ENCODE data around the gene NAGS. TPM values are rescaled to one million over a fixed set of nuclear protein-coding genes. Genes with fewer than 3 reads are reported as not detected.
"Not testable (repeated sequence)": the region's sequence is repeated elsewhere in the genome, so short reads cannot be mapped to it uniquely, and the experiment has no call there.

Gene NAGS, protein sequence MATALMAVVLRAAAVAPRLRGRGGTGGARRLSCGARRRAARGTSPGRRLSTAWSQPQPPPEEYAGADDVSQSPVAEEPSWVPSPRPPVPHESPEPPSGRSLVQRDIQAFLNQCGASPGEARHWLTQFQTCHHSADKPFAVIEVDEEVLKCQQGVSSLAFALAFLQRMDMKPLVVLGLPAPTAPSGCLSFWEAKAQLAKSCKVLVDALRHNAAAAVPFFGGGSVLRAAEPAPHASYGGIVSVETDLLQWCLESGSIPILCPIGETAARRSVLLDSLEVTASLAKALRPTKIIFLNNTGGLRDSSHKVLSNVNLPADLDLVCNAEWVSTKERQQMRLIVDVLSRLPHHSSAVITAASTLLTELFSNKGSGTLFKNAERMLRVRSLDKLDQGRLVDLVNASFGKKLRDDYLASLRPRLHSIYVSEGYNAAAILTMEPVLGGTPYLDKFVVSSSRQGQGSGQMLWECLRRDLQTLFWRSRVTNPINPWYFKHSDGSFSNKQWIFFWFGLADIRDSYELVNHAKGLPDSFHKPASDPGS
- polyA plus RNA-seq (ENCODE audit: insufficient read length in 3 of 3) = 1 to 10 TPM; 2.7 to 7.1 (median 3.3) TPM
- long read RNA-seq, donor 1 = 0 reads
- long read RNA-seq, donor 2 = 0 reads
- long read RNA-seq, donor 3, partial matches to known transcripts = 0 of 1 reads
- long read RNA-seq, donor 3, other reads (novel, unspliced or antisense) = 0 of 1 reads
- long read RNA-seq, donor 4 = 0 reads
- long read RNA-seq, donor 5 = 0 reads
- long read RNA-seq, donor 6 = 0 reads
- long read RNA-seq, donor 7 = 0 reads
- long read RNA-seq, donor 8 = 0 reads
- long read RNA-seq, donor 9 = 0 reads
- long read RNA-seq, donor 10, partial matches to known transcripts = 5 of 5 reads
- long read RNA-seq, donor 10, other reads (novel, unspliced or antisense) = 0 of 5 reads
- long read RNA-seq, donor 11, partial matches to known transcripts = 0 of 1 reads
- long read RNA-seq, donor 11, other reads (novel, unspliced or antisense) = 0 of 1 reads
- long read RNA-seq, donor 12, partial matches to known transcripts = 0 of 35 reads
- long read RNA-seq, donor 12, other reads (novel, unspliced or antisense) = 35 of 35 reads
- long read RNA-seq, donor 13 = 0 reads
- long read RNA-seq, donor 14, partial matches to known transcripts = 0 of 1 reads
- long read RNA-seq, donor 14, other reads (novel, unspliced or antisense) = 0 of 1 reads
- long read RNA-seq, donor 15 = 0 reads
- long read RNA-seq, donor 16 = 0 reads

DNA sequence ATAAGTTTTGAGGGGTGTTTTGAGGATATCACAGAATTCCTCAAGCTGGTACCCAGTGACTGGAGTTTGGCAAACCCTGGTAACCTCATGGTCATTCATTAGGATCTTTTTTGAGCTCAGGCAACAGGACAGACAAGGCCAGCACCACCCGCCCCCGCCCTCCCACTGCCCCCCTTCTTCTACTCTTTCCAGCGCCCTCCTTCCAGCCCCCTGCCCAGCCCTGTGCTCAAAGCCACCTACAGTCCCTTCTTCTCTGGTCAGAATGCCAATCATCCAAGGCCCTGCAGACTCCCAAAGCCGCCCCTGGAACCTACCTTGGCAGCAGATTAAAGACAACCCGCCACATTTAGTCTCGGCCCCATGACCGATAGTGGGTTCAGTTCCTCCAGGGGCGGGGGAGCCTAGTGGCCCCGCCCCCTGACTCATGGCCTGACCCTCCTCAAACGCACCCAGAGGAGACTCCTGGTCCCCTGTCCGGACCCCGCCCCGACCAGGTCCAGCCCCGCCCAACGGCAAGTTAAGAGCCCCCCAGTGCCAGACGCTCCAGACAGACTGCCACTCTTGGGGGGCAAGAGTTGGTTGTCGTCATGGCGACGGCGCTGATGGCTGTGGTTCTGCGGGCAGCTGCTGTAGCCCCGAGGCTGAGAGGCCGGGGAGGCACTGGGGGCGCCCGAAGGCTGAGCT lies at the start of gene NAGS:
NAGS (plus strand) TSS at position 546 of the 684 bp plus-strand sequence; CDS start at position 588, 42 bp downstream.
- no peak for DNase-seq (ENCODE audit: extremely low read depth in 1 of 11, low read depth in 9 of 11, low spot score in 4 of 11)

DNA sequence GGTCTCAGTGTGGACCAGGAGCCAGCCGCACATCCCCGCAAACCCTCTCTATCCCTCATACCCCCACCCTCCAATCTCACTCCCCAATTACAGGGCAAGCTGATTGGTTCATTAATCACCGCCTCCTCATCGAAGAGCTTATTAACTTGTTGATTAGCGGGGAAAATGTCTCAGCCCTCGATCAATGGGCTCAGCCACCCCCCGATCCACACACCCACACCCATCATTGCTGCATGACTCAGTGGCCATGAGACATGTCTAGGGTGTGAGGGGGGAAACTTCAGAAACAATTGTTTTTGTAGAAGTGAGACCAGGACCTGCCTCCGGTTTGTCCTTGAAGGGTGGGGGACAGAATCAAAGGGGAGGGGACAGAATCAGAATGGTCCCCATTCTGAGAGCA lies 48.2 kb upstream of the NAGS start:
- no peak for DNase-seq (ENCODE audit: extremely low read depth in 1 of 11, low read depth in 9 of 11, low spot score in 4 of 11)

DNA sequence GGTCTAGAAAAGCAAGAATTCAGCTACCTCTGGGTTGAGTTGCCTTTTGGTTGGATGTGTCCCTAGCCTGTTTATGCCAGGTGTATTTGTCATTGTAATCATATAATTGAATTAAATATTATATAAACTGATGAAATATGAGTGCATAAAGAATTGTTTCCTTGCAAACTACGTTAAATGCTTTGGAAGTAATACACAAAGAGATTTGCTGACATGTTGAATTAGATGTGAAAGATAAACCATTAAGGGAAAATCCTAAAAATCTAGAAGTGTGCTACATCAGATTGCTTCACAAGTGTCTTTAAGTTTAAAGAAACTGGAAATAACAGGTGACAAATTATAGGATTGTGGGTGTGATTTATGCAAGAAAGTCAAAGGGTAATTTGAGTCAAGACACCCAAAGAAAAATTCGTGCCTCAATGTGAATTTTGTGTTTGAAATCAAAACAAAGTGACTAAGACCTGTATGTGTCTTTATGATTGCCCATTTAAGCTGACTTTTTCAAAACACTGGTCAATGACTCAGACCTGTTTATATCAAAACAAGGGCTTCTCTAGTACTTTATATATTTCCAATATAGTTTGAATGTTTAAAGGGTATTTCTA lies 45.6 kb upstream of the NAGS start:
- DNase-seq (ENCODE audit: extremely low read depth in 1 of 11, low read depth in 9 of 11, low spot score in 4 of 11) = no peak

DNA sequence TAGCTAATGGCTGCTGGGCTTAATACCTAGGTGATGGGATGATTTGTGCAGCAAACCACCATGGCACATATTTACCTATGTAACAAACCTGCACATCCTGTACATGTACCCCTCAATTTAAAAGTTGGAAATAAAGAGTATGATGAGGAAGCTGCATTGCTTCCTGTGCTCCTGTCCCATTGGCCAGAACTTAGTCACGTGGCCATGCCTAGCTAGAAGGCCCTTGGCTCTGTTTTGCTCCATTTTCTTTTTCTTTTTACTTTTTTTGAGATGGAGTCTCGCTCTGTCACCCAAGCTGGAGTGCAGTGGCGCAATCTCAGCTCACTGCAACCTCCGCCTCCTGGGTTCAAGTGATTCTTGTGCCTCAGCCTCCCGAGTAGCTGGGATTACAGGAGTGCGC lies 43.1 kb upstream of the NAGS start:
- not testable (repeated sequence) for DNase-seq (ENCODE audit: extremely low read depth in 1 of 11, low read depth in 9 of 11, low spot score in 4 of 11)

DNA sequence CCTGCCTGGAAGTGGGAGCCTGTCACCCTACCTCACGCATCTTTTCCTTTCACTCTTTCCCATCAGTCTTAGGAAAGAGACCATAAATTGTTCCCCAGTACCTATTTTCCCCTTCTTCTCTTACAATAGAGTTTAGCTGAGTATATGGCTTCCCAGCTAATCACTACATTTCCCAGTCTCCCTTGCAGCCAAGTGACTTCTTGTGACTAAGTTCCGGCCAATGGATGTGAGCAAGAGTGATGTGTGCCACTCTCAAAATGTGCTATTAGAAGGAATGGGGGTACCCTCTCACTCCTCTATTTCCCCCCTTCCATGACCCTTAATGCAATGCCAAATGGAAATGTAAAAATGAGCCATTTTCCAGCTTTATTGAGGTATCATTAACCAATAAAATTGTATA lies 42.5 kb upstream of the NAGS start:
- no peak for DNase-seq (ENCODE audit: extremely low read depth in 1 of 11, low read depth in 9 of 11, low spot score in 4 of 11)

DNA sequence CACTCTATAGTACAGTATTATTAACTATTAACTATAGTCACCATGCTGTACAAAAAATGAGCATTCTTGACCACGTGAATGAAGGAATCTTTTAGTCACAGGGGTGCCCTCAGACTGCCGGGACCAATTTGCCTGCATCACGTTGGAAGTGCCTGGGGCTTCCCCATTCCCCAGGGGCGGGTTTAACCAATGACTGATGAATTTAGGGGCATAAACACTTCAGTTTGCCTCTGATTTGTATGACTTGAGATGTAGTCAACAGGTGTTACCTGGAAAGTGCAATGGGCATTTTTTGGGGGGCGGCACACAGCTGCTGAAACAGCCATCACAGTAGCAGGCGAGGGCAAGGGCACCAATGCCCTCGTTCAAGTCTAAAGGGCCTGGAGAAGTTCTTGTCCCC lies 41.9 kb upstream of the NAGS start:
- no peak for DNase-seq (ENCODE audit: extremely low read depth in 1 of 11, low read depth in 9 of 11, low spot score in 4 of 11)

DNA sequence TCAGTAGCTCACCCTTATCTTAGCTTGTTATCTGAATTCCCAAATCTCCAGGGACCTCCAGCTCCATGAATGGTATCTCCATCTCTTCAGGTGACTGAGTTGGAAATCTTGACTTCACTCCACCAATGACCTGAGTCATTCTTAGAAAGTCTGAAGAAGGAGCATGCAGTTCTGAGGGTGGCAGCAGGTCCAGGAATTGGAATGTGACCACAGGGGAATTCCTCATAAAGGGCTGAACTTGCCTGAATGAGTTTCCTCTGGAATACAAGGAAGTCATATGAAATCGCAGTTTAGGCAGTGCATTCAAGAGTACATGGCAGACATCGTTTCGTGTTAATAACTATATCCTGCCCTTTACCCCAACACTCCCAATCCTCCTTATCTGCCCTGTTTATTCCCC lies 38.1 kb upstream of the NAGS start:
- no peak for DNase-seq (ENCODE audit: extremely low read depth in 1 of 11, low read depth in 9 of 11, low spot score in 4 of 11)

DNA sequence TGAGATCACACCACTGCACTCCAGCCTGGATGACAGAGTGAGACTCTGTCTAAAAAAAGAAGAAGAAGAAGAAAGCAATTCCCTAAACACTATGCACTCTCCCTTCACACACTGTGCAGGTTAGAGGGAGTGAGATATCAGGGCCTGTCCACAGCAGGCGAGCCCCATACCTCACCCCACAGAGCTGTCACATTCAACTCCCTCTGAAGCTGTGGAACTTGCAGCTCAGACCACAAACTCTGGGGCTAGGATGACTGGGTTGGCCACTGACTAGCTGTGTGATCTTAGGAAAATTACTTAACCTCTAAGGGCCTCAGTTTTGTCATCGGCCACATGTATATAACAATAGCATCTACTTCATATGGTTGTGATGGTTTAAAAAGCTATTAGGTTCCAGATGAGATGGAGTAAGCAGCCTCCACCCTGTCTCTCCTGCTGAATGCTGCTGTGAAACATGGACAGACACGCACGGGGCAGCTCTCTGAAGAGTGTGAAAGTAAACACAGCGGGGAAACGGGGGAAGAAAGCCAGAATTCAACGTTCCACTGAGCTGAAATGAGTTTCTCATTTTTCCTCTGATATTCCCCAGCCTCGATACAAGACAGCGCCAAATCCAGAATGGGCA lies 37.1 kb upstream of the NAGS start:
- DNase-seq (ENCODE audit: extremely low read depth in 1 of 11, low read depth in 9 of 11, low spot score in 4 of 11) = no peak

DNA sequence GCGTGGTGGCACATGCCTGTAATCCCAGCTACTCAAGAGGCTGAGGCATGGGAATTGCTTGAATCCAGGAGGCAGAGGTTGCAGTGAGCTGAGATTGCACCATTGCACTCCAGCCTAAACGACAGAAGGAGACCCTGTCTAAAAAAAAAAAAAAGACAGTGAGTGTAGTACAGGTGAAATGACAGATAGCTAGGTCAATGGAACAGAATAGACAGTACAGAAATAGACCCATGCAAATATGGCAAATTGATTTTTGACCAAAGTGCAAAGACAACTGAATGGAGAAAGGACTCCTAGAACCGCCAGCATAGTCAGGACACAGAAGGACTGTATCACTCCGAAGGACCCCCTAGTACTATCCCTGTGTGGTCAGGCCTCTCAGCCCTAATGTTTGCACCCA lies 34.1 kb upstream of the NAGS start:
- no peak for DNase-seq (ENCODE audit: extremely low read depth in 1 of 11, low read depth in 9 of 11, low spot score in 4 of 11)

DNA sequence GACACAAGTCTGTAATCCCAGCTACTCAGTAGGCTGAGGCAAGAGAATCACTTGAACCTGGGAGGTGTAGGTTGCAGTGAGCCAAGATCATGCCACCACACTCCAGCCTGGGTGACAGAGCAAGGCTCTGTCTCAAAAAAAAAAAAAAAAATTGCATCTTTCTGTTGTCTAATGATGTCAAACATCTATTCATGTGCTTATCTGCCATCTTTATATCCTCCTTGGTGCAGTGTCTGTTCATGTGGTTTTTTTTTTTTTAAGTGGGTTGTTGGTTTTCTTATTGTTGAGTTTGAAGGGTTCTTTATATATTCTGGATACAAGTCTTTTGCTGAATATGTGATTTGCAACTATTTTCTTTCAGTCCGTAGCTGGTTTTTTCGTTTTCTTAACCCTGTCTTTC lies 33.0 kb upstream of the NAGS start:
- DNase-seq (ENCODE audit: extremely low read depth in 1 of 11, low read depth in 9 of 11, low spot score in 4 of 11) = not testable (repeated sequence)

DNA sequence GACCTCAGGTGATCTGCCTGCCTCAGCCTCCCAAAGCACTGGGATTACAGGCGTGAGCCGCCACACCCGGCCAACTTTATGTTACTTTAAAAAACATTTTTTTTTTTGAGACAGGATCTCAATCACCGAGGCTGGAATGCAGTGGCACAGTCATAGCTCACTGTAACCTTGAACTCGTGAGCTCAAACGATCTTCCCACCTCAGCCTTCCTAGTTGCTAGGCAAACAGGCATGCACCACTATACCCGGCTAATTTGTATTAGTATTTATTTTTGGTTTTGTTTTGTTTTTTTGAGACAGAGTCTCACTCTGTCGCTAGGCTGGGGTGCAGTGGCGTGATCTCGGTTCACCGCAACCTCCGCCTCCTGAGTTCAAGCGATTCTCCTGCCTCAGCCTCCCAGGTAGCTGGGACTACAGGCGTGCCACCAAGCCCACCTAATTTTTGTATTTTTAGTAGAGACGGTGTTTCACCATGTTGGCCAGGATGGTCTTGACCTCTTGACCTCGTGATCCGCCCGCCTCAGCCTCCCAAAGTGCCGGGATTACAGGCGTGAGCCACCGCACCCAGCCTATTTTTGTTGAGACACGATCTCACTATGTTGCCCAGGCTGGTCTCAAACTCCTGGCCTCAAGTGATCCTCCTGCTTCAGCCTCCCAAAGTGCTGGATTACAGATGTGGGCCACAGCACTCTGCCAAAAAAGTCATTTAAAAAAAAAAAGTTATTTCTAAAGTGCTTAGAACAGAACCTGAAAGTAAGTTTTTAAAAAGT lies 31.8 kb upstream of the NAGS start:
- DNase-seq (ENCODE audit: extremely low read depth in 1 of 11, low read depth in 9 of 11, low spot score in 4 of 11) = not testable (repeated sequence)

DNA sequence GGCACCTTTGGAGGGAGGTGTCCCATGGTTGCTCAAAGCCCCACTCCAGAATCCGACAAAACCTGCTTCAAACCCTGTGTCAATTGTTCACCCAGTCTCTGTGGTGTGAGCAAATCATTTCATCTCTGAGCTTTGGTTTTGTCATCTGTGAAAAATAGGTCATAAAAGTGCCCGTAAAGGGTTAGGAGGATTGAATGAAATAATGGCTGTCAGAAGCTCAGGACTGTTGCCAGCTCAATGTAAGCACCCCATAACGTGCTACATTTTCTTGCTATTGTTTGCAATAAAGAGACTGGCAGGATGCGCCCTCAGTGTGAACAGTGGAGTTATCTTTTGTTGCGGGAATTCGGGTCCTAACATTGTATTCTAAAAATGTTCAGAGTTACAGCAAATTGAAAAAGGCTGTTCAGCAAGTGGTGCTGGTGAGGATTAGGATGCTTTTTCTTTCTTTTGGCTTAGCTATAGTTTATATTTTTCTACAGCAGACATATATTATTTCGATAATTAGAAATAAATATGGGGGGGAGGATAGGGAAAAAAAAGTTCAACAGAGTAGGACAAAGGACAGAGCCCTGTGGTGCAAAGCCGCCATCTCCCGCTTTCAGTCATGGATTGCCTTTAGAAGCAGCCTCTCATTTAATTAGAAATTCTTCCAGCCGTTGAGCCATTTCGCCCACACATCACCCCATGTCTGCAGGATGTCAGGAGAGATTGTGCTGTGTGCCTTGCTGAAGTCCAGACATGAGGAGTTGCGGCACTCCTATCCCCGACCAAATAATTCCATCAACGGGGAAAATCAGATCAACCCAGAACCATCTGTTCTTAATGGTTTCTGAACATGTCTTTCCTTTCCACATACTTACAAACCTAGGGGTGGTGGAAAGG lies 29.8 kb upstream of the NAGS start:
- no peak for DNase-seq (ENCODE audit: extremely low read depth in 1 of 11, low read depth in 9 of 11, low spot score in 4 of 11)

DNA sequence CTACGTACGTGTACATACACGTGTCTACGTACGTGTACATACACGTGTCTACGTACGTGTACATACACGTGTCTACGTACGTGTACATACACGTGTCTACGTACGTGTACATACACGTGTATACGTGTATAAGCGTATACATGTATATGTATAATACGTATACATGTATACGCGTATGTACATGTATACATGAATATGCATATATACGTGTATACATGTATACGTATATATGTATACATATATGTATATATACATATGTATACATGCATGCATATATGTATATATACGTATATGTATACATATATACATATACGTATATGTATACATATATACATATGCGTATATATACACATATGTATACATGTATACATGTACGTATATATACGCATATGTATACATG lies 28.5 kb upstream of the NAGS start:
- no peak for DNase-seq (ENCODE audit: extremely low read depth in 1 of 11, low read depth in 9 of 11, low spot score in 4 of 11)

DNA sequence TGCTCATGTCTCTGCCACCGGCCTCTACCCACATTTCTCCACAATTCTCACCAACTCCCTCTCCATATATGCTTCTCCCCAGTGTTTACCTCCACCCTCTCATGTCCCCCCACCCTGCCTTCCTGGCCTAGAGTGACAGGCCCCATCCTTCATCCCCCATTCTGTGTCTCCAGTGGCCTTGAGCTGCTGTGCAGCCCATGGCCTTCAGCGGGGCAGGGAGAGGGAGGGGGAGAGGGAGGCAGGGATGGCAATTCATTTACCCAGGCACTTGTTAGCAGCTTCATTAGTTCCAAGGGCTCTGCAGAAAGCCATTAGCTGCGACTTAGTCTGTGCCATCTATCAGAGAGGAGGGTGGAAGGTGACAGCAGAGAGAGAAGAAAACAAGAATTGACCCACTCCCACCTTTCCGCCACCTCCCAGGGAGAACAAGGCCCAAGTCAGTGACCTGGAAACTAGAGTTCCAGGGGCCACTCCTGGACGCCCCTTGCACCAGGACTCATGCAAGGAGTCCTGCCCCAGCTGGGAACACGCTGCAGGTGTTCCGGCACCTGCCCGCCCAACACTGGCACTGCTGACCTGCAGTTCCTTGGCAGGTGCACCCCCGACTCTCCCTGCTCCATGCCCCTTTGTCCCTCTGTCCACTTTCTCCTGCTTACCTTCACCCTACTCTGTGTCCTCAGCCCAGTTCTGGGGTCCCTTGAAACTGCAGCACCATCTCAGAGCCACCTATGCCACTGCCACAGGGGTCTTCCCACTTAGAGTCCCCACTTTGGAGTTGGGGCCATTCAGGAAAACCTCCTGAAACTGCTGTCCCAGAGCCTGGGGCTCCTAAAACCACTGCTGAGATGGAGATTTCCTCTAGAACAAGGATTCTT lies 27.2 kb upstream of the NAGS start:
- no peak for DNase-seq (ENCODE audit: extremely low read depth in 1 of 11, low read depth in 9 of 11, low spot score in 4 of 11)

DNA sequence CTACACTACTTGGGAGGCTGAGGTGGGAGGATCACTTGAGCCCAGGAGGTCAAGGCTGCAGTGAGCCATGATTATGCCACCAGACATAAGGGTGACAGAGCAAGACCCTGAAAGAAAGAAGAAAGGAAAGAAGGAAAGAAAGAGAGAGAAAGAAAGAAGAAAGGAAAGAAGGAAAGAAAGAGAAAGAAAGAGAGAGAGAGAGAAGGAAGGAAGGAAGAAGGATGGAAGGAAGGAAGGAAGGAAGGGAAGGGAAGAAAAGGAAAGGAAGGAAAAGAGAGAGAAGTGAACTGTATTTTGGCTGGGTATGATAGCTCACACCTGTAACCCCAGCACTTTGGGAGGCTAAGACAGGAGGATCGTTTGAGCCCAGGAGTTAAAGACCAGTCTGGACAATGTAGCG lies 26.3 kb upstream of the NAGS start:
- no peak for DNase-seq (ENCODE audit: extremely low read depth in 1 of 11, low read depth in 9 of 11, low spot score in 4 of 11)

DNA sequence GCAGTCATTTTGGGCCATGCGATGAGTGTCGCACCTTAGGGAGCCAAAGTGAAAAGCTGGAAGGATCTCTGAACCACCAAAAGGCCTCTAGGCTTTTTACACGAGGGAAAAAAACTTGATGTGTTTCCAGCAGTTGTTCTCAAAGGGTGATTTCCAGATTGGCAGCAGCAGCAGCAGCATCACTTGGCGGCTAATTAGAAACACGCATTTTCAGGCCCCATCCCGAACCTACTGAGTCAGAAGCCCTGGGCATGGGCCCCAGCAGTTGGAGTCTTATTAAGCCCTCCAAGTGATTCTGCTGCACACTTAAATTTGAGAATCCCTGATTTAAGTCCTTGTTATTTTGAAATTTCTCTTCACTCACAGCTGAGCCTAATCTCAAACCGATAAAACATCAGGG lies 25.4 kb upstream of the NAGS start:
- no peak for DNase-seq (ENCODE audit: extremely low read depth in 1 of 11, low read depth in 9 of 11, low spot score in 4 of 11)
